Stimulated activated CD8-positive, alpha-beta memory T cell treated with anti-CD3 and anti-CD28 coated beads, Interleukin-12 subunit alpha, Interleukin-12 subunit beta, amount 100 ng/mL, for 1 hour (primary cell): ENCODE results near the gene TMPRSS12.
"Not testable (repeated sequence)": the region's sequence is repeated elsewhere in the genome, so short reads cannot be mapped to it uniquely, and the experiment has no call there.

Experiments used
- DNase-seq: peaks from one replicate; pipeline ENCODE4 v3.0.0-alpha.2; 2020; ENCODE audit warnings: low read depth

Gene TMPRSS12

GRCh38 chr12:50926932-50927331 is 84.2 kb downstream of the TMPRSS12 start:
- not testable (repeated sequence) for DNase-seq

GRCh38 chr12:50927356-50927755 is 84.6 kb downstream of the TMPRSS12 start:
- no peak for DNase-seq

DNA sequence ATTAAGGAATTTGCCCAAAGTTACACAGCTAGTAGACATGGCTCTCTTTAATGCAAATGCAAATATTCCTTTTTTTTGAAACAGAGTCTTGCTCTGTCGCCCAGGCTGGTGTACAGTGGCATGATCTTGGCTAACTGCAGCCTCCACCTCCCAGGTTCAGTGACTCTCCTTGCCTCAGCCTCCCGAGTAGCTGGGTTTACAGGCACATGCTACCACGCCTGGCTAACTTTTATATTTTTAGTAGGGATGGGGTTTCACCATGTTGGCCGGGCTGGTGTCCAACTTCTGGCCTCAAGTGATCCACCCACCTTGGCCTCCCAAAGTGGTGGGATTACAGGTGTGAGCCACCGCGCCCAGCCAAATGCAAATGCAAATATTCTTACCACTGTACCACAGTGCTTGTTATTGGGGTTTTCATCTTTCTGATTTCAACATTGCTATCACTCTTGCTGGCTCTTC is 85.1 kb downstream of the TMPRSS12 start:
- no peak for DNase-seq

- no peak for DNase-seq
These were observed 85.7 kb downstream of the TMPRSS12 start for GRCh38 chr12:50928392-50928791.

DNA sequence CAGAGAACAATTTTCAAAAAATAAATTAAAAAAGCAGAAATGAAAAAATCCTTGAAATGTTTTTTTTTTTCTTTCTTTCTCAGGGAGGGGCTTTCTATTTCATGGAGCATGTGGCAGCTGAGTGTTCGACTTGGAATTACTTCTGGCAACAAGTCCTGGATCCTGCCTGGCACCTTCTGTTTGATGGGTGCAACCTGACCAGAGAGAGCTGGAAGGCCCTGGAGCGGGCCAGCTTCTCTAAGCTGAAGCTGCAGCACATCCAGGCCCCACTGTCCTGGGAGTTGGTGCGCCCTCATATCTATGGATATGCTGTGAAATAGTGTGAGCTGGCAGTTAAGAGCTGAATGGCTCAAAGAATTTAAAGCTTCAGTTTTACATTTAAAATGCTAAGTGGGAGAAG is 87.1 kb downstream of the TMPRSS12 start:
- no peak for DNase-seq

- not testable (repeated sequence) for DNase-seq
These were observed 87.8 kb downstream of the TMPRSS12 start for GRCh38 chr12:50930477-50930876.

DNA sequence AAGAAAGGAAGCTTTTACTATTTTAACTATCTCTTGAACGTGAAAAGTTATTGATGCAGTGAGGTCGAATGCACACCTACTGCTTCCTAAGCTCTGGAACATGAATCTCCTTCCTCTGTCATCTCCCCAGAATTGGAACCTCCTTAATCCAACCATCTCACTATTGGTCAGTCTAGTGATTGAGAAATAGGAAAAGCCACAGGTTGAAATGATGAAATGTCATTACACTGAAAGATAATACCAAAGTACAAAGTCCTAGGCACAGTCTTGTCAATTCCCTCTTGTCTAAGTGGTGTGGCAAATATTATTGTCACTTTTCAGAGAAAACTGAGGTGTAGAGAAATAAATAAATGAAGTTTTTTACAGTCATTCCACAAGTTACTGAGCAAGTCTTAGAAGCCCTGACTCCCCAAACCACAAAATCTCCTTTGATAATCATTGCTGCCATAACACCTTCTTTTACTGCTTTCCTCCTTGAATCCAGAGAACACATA is 90.1 kb downstream of the TMPRSS12 start:
- DNase-seq: no peak

GRCh38 chr12:50933459-50934124 is 90.9 kb downstream of the TMPRSS12 start:
- no peak for DNase-seq

DNA sequence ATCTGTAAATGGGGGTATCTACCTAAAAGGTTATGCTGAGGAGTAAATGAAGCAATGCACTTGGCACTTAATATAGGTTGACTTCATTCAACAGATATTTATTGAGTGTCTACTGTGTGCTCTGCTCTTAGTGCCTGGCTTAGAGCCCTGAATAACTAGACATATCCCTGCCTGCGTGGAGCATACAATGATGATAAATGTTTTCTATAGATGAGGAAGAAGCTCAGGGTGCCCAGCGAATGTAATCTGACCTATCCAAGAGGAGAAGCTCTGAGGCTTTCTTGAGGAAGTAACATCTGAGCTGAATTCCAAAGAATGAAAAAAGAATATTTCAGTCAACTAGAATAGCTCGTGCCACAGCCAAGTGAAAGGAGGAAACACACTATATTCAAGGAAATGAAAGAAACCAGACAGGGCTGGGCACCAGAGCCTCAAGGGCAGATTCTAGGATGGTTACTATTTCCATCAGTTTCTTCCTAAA is 91.7 kb downstream of the TMPRSS12 start:
- no peak for DNase-seq

DNA sequence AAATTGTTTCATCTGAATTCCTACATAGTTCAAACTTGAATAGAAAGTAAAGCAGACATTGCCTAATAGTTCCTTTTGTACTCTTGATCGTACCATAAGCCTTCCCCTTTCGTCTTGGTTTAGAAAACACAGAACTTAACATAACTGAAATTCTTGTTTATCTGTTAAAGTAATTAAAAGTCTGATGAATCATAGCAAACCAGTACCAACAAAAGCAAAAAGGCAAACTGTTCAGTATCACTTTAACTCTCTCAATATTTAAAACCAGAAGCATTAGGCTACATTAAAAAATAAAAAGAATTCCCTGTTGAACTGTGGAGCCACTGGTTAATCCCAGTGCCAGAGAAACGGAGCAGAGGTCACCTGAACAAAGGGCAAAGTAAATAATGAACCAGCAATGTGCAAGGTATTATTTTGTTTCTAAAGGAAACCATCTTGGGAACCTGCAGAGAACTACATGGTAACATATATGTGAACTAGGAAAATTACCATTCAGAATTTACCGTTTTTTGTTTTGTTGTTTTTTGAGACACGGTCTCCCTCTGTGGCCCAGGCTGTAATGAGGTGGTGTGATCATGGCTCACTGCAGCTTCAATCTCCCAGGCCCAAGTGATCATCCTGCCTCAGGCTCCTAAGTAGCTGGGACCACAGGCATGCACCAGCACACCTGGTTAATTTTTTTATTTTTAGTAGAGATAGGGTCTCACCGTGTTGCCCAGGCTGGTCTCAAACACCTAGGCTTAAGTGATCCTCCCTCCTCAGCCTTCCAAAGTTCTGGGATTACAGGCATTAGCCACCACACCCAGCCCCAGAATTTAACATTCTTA is 92.5 kb downstream of the TMPRSS12 start:
- DNase-seq: no peak

DNA sequence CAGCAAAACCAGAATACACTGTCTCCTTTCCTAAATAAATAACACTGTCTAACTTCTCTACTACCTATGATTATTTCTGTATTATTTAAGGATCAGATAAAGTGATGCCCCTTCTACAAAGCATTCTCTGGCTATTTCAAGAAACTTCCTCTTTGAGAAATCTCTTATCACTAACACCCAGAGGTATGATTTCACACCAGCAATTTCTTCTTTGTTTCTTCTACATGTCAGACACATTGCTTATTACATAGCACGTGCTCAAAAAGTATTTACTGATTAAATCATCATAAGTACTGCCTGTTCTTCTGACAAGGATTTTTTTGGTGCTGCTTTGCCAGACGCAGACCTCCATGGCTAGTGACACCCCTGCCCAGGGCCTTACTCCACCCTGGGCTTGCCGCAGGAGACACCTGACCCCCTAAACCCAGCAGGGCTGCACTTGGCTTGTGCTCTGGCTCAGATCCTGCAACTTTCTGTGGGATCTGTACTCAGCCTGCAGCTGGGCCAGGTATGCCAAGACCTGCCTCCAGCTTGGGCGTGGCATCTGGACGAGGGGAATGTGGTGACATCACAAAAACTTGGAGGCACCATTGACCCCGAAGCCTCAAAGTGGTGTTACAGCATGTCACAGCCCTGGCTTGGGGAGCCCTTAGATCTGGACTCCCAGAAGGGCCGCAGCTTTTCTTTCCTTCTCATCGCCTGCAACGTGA is 94.2 kb downstream of the TMPRSS12 start:
- no peak for DNase-seq
